Epithelial cell of proximal tubule (primary cell): Measurements from ENCODE around the gene MTR. TPM values are rescaled to one million over a fixed set of nuclear protein-coding genes. Genes with fewer than 3 reads are reported as not detected.

Experiments used
- DNase-seq: peaks from one replicate; pipeline ENCODE4 v3.0.0-alpha.2; 2011; ENCODE audit warnings: low read depth
- H3K4me3 ChIP-seq: 2 replicates; pipeline ENCODE4 v1.5.1; 2011; ENCODE audit warnings: low read depth, mild to moderate bottlenecking, low read length
- total RNA-seq: library from RNA; depleted of rRNA; stranded (reverse); fragments of >200 nt; gene quantifications from 2 replicates; pipeline ENCODE4 v1.2.3, GENCODE V29; 2015
- TF ChIP-seq, protein P1 (sequence below): conservative IDR thresholded peaks from 2 replicates; pipeline ENCODE4 v1.5.1; 2012; ENCODE audit warnings: low read depth, mild to moderate bottlenecking, low read length

The MTR gene
- total RNA-seq, 1 donor from 2014 or later, result 18.3 TPM

DNA sequence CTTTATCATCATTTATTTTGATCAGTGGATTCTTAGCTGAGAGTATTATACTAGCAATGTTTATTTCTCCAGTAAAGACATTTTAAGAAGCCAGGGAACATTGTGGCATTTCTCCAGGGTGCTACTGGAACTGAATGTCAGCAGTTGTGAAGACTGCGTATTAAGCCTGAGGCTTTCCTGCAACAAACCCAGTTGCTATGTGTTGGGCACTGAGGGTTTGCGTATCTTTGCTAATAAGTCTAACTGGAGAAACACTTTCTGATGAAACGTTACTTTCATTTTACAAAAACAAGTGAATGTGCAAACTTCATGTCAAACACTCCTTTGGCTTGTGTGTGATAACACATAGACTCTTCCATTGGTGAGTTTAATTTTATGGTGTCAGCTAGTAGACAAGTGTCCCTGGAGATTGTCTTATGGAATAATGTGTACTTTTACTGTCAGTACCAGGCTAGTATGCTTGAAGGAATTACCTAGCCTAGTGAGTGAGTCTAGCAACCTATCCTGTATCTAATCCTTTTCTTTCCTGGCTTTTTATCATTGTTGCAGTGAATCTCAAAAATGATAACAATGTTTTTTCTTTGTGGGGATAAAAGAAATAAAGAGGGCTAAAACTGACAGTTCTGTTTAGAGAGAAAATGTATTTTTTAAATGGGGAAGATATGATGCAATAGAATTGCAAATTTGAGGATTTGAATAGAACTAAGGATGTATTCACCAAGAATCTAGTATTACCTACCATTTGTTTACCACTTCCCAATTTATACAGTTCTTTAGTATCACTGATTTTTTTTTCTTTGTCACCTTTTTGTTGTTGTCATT lies 70.1 kb downstream of the MTR start:
- TF ChIP-seq, protein P1, sequence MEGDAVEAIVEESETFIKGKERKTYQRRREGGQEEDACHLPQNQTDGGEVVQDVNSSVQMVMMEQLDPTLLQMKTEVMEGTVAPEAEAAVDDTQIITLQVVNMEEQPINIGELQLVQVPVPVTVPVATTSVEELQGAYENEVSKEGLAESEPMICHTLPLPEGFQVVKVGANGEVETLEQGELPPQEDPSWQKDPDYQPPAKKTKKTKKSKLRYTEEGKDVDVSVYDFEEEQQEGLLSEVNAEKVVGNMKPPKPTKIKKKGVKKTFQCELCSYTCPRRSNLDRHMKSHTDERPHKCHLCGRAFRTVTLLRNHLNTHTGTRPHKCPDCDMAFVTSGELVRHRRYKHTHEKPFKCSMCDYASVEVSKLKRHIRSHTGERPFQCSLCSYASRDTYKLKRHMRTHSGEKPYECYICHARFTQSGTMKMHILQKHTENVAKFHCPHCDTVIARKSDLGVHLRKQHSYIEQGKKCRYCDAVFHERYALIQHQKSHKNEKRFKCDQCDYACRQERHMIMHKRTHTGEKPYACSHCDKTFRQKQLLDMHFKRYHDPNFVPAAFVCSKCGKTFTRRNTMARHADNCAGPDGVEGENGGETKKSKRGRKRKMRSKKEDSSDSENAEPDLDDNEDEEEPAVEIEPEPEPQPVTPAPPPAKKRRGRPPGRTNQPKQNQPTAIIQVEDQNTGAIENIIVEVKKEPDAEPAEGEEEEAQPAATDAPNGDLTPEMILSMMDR, result no peak
- no peak for DNase-seq

DNA sequence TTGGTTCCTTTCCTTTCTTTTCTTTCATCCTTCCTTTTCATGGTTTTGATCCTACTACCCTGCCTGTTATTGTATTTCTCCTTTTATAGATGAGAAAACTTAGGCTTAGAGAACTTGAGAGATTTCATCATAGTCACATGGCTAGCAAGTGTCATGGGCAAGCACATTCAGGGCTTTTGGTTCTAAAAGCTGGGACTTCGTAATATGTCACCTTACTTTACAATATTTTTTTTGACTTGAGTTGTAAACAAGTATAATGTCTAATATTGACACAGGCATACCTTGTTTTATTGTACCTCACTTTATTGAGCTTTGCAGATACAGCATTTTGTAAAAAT lies 70.7 kb downstream of the MTR start:
- no peak for DNase-seq
- TF ChIP-seq, protein P1, result no peak
- H3K4me3 ChIP-seq, result no peak overlapping the region

More for the DNA sequence above, 70.1 kb downstream of the MTR start:
- no peak overlapping the region for H3K4me3 ChIP-seq

GRCh38 chr1:236868625-236869467 lies 73.8 kb downstream of the MTR start:
- TF ChIP-seq, protein P1, result peak; percentile 97
- H3K4me3 ChIP-seq, result no peak overlapping the region
- no peak for DNase-seq

DNA sequence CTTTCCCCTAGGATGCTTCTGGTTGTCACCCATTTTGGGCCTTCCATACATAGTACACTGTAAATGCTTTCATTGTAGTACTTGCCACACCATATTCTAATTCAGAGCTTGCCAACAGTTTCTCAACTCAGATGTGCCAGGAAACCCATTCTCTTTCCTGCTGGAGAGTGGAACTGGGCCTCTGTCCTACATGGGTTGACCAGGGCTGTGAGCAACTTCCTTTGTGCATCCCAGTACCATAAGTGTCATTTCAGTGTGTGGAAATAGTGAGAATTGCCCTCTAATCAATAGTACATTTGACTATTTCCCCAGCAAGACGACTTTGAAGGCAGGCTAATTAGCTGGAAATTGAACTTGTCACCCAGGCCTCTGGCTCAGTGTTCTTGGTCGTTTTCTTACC lies 74.8 kb downstream of the MTR start:
- H3K4me3 ChIP-seq, result no peak overlapping the region
- DNase-seq, result no peak
- TF ChIP-seq, protein P1, result no peak

GRCh38 chr1:236870721-236871120 lies 75.6 kb downstream of the MTR start:
- no peak for DNase-seq
- TF ChIP-seq, protein P1, result no peak

DNA sequence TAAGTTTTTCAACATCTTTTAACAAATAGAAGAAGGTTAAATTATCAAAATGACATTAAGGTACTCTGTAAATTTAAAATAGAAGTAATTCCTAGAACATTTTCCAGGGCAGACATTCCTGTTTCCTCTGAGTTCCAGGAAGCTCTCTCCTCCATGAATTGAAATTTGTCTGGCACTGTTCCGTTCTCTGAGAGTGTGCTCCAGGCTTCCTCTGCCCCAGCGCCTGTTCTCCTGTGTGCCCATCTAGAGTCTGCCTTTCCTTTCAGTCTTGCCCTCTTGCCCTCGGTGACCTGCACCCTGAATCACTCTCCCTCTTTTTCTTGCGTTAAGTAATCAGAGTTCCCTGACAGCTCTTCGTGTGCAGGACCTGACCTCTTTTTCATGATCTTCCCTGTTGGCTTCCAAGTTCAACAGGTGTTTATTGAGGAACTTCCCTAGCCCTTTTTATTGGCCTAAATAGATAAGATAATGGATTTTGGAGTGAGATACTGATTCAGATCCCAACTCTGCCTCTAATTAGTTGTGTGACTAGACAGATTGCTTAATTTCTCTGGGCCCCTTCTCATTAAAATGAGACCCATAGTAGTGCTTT lies 77.1 kb downstream of the MTR start:
- H3K4me3 ChIP-seq, result no peak overlapping the region
- TF ChIP-seq, protein P1, result no peak
- DNase-seq, result no peak

More at GRCh38 chr1:236870721-236871120, 75.6 kb downstream of the MTR start:
- H3K4me3 ChIP-seq, result no peak overlapping the region
